ENCODE measurements around the gene KIAA0930.

Gene KIAA0930

GRCh38 chr22:45227645-45228400, 12.9 kb downstream of the KIAA0930 start:
- Histone ChIP-seq H3K4me3 (ENCODE audit: low read depth, low read length) (no peak overlapping the region), H3K9me3 (ENCODE audit: control insufficient read depth, insufficient read depth, low read depth, low read length) (no peaks in the 10 kb centered on the region), H3K27ac (ENCODE audit: extremely low read depth, low read depth, low read length) (no peak overlapping the region), H3K4me1 (ENCODE audit: control insufficient read depth, insufficient read depth, low read length) (peaks cover 5% of the 10 kb centered on the region), H3K36me3 (ENCODE audit: control insufficient read depth in 2 of 2, insufficient read depth in 1 of 2, low read length in 2 of 2) (no peaks in the 10 kb centered on the region)
- ChIA-PET POLR2A (interaction anchor here (0.7 kb wide), 1 partner anchor 731 kb away, joined by 3 read pairs; no protein-coding TSS in a partner anchor), CTCF (no interaction called here)
- TF ChIP-seq ZFHX2 (tag by site-specific recombination; conservative IDR thresholded peaks at IDR 0.05) (peak; percentile 54), ZFP69B (tag by site-specific recombination; IDR thresholded peaks at IDR 0.05) (0 out of 2 replicates have a peak, but pooled peaks have one; percentile 21), ATF2 (tag by site-specific recombination; IDR thresholded peaks at IDR 0.05; ENCODE audit: low read depth) (peak; percentile 63), ZNF202 (tag by site-specific recombination; IDR thresholded peaks at IDR 0.05; ENCODE audit: borderline replicate concordance) (no peak)

- Histone ChIP-seq H3K27ac (ENCODE audit: extremely low read depth, low read depth, low read length) (no peak overlapping the region), H3K4me1 (ENCODE audit: control insufficient read depth, insufficient read depth, low read length) (peaks cover 5% of the 10 kb centered on the region), H3K4me3 (ENCODE audit: low read depth, low read length) (no peak overlapping the region), H3K36me3 (ENCODE audit: control insufficient read depth in 2 of 2, insufficient read depth in 1 of 2, low read length in 2 of 2) (no peaks in the 10 kb centered on the region), H3K9me3 (ENCODE audit: control insufficient read depth, insufficient read depth, low read depth, low read length) (no peaks in the 10 kb centered on the region)
- TF ChIP-seq HIC1 (tag by site-specific recombination; IDR thresholded peaks at IDR 0.05) (0 out of 2 replicates have a peak, but pooled peaks have one; percentile 13), ZFHX2 (tag by site-specific recombination; conservative IDR thresholded peaks at IDR 0.05) (peak; percentile 91), EGR2 (tag by site-specific recombination; IDR thresholded peaks at IDR 0.05; ENCODE audit: low read depth) (peak; percentile 89), ZBTB26 (tag by site-specific recombination; optimal IDR thresholded peaks at IDR 0.05) (no peak)
- ChIA-PET CTCF (no interaction called here), POLR2A (no interaction called here)
Observed at GRCh38 chr22:45226503-45227186, 14.0 kb downstream of the KIAA0930 start.

- no peaks in the 10 kb centered on the region for H3K36me3 ChIP-seq (ENCODE audit: control insufficient read depth in 2 of 2, insufficient read depth in 1 of 2, low read length in 2 of 2)
- no peaks in the 10 kb centered on the region for H3K9me3 ChIP-seq (ENCODE audit: control insufficient read depth, insufficient read depth, low read depth, low read length)
- no peak overlapping the region for H3K4me3 ChIP-seq (ENCODE audit: low read depth, low read length)
- ChIA-PET POLR2A (no interaction called here), CTCF (interaction anchor here (0.6 to 1.1 kb wide), 2 partner anchors 17 to 41 kb away, joined by 3 to 5 read pairs; no protein-coding TSS in a partner anchor)
- H3K27ac ChIP-seq (ENCODE audit: extremely low read depth, low read depth, low read length) = no peak overlapping the region
- H3K4me1 ChIP-seq (ENCODE audit: control insufficient read depth, insufficient read depth, low read length) = peaks cover 5% of the 10 kb centered on the region
- TF ChIP-seq TSHZ1 (tag by site-specific recombination; IDR thresholded peaks at IDR 0.05; ENCODE audit: borderline replicate concordance) (no peak), BCL6B (tag by site-specific recombination; IDR thresholded peaks at IDR 0.05) (no peak), MEIS1 (CRISPR knock-in tag; IDR thresholded peaks at IDR 0.05; ENCODE audit: borderline replicate concordance) (no peak), ZNF274 (IDR thresholded peaks at IDR 0.05; ENCODE audit: low read length) (no peak), ZNF274 (tag by site-specific recombination; IDR thresholded peaks at IDR 0.05; ENCODE audit: borderline replicate concordance) (no peak), ZBTB1 (tag by site-specific recombination; IDR thresholded peaks at IDR 0.05) (no peak), ZNF280C (tag by site-specific recombination; IDR thresholded peaks at IDR 0.05) (no peak)
Observed at GRCh38 chr22:45225732-45226502, 14.8 kb downstream of the KIAA0930 start.
